GM21515 (cell line): Measurements from ENCODE around the gene RPTOR.

ENCODE experiments used
- ATAC-seq: cut with Tn5 transposase; IDR thresholded peaks from one replicate; pipeline ENCODE4 v1.9.1; 2021; ENCODE audit not compliant: unreplicated experiment

Gene RPTOR

DNA sequence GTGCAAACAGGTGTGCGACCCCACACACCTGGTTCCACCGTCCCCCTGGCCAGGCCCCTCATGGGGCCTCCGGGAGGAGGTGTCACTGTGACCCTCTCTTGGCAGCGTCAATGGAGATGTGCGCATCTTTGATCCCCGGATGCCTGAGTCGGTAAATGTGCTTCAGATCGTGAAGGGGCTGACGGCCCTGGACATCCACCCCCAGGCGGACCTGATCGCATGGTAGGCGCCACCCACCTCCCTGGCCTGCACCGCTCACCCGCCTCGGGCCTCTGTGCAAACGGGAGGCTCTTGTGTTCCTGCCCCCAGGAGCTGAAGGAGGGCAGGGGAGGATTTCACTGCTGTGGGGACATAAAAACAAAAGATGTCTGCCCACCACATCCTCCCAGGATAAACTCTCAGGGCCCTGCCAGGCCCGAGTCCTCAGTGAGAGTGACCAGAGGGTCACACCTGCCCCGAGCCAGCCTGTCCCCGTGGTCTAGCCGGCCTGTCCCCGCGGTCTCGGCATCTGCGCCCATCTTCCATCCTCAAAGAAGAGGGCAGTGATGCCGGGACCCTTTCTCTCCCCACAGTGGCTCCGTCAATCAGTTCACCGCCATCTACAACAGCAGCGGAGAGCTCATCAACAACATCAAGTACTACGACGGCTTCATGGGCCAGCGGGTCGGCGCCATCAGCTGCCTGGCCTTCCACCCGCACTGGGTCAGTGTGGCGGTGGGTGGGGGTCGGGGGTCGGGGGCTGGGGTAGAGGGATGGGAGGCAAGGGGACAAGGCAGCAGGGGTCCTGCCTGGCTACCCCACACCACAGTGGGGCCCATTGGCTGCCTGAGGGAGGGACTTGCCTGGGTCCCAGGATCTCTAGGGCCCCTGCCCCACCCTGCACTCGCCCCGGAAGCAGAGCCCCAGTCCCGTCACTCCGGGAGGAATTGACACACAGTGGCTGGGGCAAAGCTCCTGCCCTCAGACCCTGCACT is 418.0 kb downstream of the RPTOR start:
- no peak for ATAC-seq

- ATAC-seq, result no peak
Observed at GRCh38 chr17:80963812-80964543, 419.3 kb downstream of the RPTOR start.

GRCh38 chr17:80964544-80964856 is 419.9 kb downstream of the RPTOR start:
- ATAC-seq, result no peak

DNA sequence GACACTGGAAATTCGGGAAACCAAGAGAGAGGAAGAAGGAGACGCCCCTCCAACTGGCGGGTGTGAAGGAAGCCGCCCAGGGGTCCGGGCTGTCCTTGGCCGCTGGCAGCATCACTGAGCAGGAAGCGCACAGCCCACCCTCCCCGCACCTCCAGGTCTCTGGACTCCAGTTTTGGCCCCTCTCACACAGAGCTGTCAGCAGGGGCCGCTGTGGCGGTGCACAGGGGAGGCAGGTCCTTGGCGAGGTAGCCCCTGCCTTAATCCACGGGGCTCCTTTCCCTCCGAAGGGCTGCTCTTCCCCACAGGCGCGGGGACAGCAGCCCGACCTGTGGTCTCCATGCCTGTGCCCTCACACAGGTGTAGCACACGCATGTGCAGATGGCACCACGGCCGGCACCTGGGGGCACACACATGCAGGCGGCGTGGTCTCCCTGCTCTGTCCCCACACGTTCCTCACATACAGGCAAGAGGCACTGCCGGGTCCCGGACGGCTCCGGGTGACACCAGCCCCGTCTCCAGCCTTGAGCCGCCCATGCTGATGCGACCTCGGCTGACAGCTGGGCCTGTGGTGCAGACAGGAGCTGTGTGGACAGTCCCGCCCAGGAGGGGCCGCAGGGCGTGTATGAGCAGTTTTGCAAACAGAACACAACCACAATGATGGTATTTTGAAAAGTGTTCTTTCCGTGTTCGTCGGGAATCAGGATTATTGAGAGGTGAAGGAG is 420.4 kb downstream of the RPTOR start:
- no peak for ATAC-seq

GRCh38 chr17:80965606-80966005 is 421.0 kb downstream of the RPTOR start:
- no peak for ATAC-seq

DNA sequence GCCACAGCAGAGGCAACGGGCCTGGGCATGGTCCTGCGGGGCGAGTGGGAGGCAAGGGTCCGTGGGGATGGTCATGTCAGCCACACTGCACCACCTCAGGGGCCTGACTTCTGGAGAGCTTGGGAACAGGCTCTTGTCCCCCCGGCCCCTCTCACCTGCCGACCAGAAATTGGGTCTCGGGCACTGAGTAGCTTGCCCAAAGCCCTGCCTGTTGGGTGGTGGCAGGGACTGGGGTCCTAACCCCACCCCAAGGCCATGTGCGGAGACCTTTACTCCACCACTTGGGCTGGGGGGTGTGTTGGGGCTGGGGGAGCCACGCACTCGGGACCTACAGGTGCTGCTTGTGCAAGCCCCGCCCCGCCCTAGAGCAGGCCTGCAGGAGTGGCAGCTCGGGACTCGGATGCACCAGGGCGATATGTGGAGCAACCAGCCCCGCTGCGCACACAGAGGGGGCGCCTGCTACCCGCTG is 422.8 kb downstream of the RPTOR start:
- no peak for ATAC-seq

DNA sequence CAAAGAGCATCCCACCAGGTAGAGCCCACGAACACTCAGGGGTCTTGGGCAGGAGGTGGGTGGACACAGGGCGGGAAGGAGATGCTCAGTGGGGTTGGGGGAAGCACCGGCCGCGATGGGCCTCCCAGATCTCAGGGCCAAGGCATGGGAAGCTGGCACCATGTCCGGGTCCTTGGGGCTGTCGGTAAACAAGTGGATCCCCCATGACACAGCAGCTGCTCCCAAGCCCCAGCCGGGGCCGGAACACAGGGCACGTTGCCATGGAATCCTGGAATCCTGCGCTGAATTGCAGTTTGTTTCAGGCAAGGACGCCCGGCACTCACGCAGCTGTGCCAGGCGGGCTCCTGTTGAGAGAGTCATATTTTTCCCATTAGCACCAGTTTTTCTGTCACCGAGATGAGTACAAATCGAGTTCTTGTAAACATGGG is 424.0 kb downstream of the RPTOR start:
- ATAC-seq, result no peak

GRCh38 chr17:80969030-80969673 is 424.5 kb downstream of the RPTOR start:
- ATAC-seq, result no peak

GRCh38 chr17:80969674-80970043 is 425.0 kb downstream of the RPTOR start:
- ATAC-seq, result no peak

GRCh38 chr17:80970044-80970761 is 425.6 kb downstream of the RPTOR start:
- no peak for ATAC-seq

DNA sequence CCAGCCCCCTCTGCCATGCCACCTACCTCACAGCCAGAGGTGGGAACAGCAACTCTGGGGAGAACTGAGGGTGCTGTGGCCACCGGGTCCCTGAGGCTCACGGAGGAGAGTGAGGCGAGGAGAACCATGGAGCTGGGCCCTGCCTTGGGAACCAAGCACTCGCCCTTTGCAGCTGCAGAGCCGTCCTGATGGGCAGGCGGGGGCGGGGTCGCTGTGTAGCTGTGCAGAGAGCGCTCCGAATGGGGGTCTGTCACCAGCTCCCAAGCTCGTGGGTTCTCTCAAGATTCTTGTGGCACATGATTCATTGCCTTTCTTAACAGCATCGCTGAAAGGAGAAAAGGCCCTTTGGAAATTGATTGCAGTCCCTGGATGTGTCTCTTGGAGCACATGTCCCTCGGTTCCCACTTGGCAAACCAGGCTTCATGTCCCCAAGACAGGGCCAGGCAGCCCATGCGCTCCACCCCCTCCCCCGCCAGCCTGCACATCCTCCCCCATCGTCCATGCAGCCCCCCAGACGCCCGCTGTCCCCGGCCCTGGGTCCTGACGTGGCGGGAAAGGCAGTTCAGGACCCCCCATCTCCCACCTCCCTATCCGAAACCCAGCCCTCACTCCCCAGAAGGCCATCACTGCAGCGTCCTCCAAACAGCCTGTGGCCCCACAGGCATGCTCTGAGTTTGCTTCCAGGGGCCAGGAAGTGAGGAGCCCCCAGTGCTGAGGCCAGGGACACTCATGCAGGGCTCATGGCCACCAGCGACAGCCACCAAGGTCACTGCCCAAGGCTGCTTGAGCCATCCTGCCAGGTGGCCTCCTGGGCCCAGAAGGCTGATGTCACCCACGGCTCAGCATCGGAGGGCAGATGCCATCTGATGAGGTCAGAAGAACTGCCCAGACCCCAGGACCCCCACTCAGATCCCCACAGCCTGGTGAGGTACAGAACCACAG is 426.4 kb downstream of the RPTOR start:
- no peak for ATAC-seq

DNA sequence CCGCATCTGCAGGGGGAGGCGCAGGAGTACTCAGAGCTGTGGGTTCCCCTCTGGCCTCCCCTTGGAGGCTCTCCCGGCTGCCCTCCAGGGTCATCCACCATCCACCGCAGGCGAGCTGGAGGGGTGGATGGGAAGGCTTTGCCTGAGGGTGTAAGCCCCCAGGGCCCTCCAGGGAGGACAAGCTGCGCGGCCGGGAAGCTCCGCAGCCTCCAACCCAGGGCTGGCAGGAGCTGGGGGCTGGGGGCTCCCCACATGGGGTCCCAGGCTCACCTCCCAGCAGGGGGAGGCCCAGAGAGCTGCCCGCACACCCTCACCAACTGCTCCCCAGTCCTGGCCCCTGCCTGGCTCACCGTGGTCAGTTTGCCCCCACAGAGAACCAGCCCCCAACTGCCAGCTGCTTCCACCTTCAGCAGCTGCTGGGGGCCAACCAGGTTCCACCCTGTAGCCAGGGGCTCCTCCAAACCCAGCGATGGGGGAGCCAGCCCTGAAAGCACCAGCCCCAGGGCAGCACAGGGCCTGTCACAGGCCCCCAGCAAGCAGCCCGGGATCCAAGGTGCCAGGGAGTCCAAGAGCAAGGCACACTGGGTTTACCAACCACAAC is 427.2 kb downstream of the RPTOR start:
- ATAC-seq, result no peak

- ATAC-seq, result no peak
Observed at GRCh38 chr17:80976701-80977100, 432.1 kb downstream of the RPTOR start.

- no peak for ATAC-seq
Observed at GRCh38 chr17:80977172-80977571, 432.5 kb downstream of the RPTOR start.

DNA sequence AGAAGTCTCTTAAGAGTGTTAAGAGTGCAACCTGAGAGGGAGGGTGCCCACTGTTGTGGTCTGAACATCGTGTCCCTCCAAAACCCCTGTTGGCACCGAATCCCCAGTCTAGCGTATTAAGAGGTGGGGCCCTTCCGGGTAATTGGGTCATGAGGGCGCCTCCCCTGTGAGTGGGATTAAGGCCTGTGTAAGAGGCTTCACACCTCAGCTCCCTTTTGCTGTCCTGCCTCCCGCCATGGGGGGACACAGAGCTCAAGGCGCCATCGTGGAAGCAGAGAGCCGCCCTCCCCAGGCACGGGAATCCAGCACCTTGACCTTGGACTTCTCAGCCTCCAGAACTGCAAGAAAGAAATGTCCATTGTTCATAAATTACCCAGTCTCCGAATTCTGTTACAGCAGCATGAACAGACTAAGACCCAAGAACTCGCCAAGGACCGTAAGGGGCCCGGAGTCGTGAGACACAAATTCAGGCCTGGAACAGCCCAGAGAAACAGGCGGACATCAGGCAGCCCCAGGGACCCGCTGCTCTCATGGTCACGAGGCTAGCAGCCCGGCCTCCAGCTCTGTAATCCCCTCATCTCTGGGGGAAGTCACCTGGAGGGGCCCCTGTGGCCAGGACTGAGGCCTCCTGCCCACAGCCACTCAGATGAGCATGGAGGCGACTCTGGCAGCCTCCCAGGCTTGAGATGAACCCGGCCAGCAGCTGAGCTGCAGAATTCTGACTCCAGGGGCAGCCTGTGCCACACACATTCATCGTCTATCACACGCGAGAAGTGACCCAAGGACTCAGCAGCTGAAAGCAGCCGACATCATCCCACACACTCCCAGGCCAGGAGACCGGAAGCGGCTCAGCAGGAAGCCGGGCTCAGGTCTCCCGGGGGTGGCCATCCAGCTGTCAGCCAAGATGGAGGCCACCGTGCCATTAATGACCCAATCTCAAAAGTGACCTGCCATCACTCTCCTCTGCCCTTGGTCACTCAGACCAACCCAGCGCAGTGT is 434.2 kb downstream of the RPTOR start:
- ATAC-seq, result no peak

- ATAC-seq, result no peak
Observed at GRCh38 chr17:80979547-80980378, 435.1 kb downstream of the RPTOR start.
